ENCODE measurements around the gene XIRP2.

Gene XIRP2

GRCh38 chr2:167298017-167298416, 409.7 kb downstream of the XIRP2 start:
- H3K36me3 Mint-ChIP-seq (ENCODE audit: low read depth): no peaks in the 10 kb centered on the region
- H3K27ac Mint-ChIP-seq: no peak overlapping the region
- TF ChIP-seq CTCF (IDR thresholded peaks at IDR 0.05): no peak
- peaks cover 43% of the 10 kb centered on the region for H3K27me3 Mint-ChIP-seq (ENCODE audit: low read depth, poor library complexity)
- H3K9me3 Mint-ChIP-seq: no peaks in the 10 kb centered on the region
- DNase-seq: no peak
- peaks cover 14% of the 10 kb centered on the region for H3K4me1 Mint-ChIP-seq
- H3K4me3 Mint-ChIP-seq: no peak overlapping the region

All from nephron progenitor cell (in vitro differentiated cells).